Measurements from ENCODE around the gene C7. TPM values are rescaled to one million over a fixed set of nuclear protein-coding genes. Genes with fewer than 3 reads are reported as not detected.

The C7 gene
- total RNA-seq, 2 experiments from 2014 or later, result not detected

DNA sequence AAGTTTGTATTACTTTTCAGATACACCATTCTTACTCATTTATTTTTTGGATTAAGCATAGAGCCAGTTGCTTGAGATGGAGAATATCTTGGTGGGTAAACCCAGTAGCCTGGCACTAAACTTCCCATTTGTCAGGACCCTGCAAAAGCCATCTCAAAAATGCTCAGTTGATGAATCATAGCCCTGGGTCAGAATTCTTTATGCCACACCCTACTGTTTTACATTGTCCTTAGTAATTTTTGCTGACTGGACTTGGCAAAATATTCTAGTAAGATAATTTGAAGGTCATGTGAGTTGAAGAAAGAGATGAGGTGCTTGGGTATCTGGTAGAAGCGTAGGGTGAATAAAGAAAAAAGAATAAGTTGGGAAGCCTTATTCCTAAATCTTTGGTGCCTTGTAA is 50.7 kb downstream of the C7 start:
- H3K9me3 Mint-ChIP-seq, result peaks cover 6% of the 10 kb centered on the region

DNA sequence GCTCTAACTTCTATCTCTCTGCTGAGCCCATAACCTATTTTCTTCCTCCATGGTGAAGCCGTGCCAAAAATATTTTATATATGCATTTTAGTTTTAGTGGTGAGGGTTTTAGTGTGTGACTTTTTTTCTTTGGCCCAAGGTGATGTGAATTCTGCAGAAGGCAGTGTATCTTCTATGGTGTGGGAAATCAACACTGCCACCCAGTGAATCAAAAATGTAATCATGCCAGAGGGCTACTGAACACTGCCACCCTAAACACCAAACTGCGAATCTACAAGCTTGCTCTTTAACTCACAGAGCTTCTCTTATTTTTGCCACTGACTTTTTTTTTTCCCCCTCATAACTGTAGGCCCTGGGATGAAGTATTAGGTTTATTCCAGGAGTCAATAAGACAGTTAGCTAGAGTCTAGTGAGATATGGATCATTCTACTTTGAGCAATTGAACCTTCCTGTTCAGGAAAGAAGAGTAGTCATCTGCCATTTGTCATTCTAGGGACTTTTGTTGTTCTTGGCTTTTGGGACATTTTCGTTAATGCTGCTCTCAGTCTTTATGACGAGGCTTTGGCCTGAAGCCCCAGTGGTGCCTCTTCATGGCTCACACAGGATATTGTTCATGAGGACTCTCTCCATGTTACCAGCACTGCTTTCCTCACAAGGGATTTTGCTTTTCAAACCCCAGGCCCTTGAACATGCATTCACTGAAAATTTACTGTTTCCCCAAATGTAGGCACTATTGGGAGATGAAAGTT is 53.1 kb downstream of the C7 start:
- H3K9me3 Mint-ChIP-seq, result peaks cover 6% of the 10 kb centered on the region
- H3K4me3 Mint-ChIP-seq, result no peak overlapping the region
- no peak for DNase-seq
- no peak overlapping the region for H3K27ac Mint-ChIP-seq
- H3K4me1 Mint-ChIP-seq, result no peaks in the 10 kb centered on the region
- H3K36me3 Mint-ChIP-seq, result no peaks in the 10 kb centered on the region
- H3K27me3 Mint-ChIP-seq, result peaks cover 4% of the 10 kb centered on the region

More for the DNA sequence above, 50.7 kb downstream of the C7 start:
- Mint-ChIP-seq H3K27me3 (peaks cover 4% of the 10 kb centered on the region), H3K4me1 (no peaks in the 10 kb centered on the region), H3K36me3 (no peaks in the 10 kb centered on the region), H3K27ac (no peak overlapping the region), H3K4me3 (no peak overlapping the region)
- no peak for DNase-seq

DNA sequence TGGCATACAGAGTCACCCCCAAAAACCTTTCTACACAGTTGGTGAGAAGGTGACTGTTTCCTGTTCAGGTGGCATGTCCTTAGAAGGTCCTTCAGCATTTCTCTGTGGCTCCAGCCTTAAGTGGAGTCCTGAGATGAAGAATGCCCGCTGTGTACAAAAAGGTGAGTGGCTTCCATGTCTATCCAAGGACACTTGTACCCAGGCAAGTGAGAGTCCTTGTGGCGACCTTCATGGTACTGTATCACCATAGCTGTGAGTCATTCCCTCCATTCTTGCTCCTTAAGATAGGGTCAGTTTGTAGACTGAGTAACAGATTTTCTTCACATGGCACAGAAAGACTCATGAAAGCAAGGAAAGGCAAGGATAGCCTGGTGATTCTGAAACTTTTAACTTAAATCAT is 63.1 kb downstream of the C7 start:
- Mint-ChIP-seq H3K4me3 (no peak overlapping the region), H3K9me3 (no peaks in the 10 kb centered on the region), H3K27ac (no peak overlapping the region), H3K27me3 (peaks cover 8% of the 10 kb centered on the region), H3K4me1 (no peaks in the 10 kb centered on the region), H3K36me3 (no peaks in the 10 kb centered on the region)
- no peak for DNase-seq

DNA sequence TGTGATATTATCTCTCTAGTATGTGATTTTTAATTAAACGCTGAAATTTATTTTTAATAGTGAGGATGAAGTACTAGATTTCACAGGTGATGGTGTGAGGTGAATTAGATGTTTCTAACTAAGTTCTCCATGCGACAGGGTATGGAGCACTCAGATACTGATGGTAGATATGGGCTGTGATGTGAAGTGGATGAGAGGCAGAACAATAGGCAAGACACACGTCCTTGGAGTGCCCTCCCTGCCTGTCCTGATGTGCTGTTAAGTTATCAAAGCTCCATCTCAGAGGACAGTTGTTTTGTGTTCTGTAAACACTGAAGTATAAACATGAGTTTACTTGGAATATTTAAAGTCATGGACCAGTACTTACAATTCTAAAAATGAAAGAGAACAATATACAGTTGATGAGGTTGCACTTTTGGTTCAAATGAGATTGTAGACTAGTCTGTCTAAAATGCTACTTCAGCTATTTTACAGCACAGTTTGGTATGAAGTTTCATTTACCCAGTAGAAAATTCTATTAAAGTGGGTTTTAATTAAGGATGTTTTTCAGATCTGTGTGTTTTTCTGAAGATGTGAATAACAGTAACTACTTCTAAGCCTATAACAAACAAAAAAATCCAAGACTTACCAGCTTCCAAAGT is 64.2 kb downstream of the C7 start:
- H3K4me1 Mint-ChIP-seq, result no peaks in the 10 kb centered on the region
- H3K27ac Mint-ChIP-seq, result no peak overlapping the region
- H3K4me3 Mint-ChIP-seq, result no peak overlapping the region

DNA sequence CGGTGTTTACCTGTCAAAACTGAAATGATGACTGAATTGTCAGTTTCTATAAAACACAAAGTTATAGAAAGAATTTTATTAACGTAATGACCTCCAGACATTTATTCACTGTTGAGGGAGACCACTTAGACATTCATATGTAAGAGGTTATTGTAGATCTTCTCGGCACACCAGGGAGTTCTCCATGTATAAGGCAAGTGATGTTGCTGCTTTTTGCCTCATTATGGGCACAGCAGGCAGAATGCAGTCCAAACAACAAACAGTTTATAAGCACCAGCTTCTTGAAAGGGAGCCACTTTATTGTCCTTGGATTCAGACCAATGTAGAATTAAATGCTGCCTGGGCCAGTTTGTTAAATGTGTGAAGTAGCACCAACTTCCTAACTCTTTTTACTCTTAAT is 66.7 kb downstream of the C7 start:
- H3K36me3 Mint-ChIP-seq, result no peaks in the 10 kb centered on the region
- H3K4me1 Mint-ChIP-seq, result no peaks in the 10 kb centered on the region
- DNase-seq, result no peak
- no peak overlapping the region for H3K27ac Mint-ChIP-seq
- H3K27me3 Mint-ChIP-seq, result peaks cover 8% of the 10 kb centered on the region
- H3K4me3 Mint-ChIP-seq, result no peak overlapping the region
- H3K9me3 Mint-ChIP-seq, result no peaks in the 10 kb centered on the region

More for the DNA sequence above, 64.2 kb downstream of the C7 start:
- Mint-ChIP-seq H3K27me3 (peaks cover 8% of the 10 kb centered on the region), H3K36me3 (no peaks in the 10 kb centered on the region), H3K9me3 (no peaks in the 10 kb centered on the region)
- no peak for DNase-seq

DNA sequence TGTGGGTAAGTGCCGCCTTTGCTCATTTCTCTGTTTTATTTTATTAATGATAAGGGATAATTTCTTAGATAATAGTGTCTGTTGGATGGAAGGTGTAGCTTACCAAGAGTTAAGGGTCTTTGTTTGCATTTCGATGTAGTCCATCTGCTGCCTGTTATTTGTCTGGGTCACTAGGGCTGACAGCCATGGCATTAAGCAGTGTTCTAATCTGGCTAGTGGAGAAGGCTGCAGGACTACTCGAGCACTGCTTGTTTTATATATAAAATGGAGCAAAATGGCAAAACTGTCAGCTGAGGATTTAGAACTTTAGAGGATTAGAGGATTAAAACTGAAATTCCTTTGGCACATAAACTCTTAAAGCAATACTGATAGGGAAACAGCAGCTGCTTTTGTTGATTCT is 67.5 kb downstream of the C7 start:
- H3K4me1 Mint-ChIP-seq, result no peaks in the 10 kb centered on the region
- no peak overlapping the region for H3K4me3 Mint-ChIP-seq

DNA sequence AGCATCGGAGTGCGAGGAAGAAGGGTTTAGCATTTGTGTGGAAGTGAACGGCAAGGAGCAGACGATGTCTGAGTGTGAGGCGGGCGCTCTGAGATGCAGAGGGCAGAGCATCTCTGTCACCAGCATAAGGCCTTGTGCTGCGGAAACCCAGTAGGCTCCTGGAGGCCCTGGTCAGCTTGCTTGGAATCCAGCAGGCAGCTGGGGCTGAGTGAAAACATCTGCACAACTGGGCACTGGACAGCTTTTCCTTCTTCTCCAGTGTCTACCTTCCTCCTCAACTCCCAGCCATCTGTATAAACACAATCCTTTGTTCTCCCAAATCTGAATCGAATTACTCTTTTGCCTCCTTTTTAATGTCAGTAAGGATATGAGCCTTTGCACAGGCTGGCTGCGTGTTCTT is 72.1 kb downstream of the C7 start:
- no peaks in the 10 kb centered on the region for H3K4me1 Mint-ChIP-seq
- DNase-seq, result no peak
- H3K27ac Mint-ChIP-seq, result no peak overlapping the region
- H3K36me3 Mint-ChIP-seq, result no peaks in the 10 kb centered on the region
- no peaks in the 10 kb centered on the region for H3K9me3 Mint-ChIP-seq
- no peak overlapping the region for H3K4me3 Mint-ChIP-seq
- H3K27me3 Mint-ChIP-seq, result peaks cover 15% of the 10 kb centered on the region

More for the DNA sequence above, 67.5 kb downstream of the C7 start:
- Mint-ChIP-seq H3K9me3 (no peaks in the 10 kb centered on the region), H3K27ac (no peak overlapping the region), H3K36me3 (no peaks in the 10 kb centered on the region), H3K27me3 (peaks cover 8% of the 10 kb centered on the region)
- no peak for DNase-seq

DNA sequence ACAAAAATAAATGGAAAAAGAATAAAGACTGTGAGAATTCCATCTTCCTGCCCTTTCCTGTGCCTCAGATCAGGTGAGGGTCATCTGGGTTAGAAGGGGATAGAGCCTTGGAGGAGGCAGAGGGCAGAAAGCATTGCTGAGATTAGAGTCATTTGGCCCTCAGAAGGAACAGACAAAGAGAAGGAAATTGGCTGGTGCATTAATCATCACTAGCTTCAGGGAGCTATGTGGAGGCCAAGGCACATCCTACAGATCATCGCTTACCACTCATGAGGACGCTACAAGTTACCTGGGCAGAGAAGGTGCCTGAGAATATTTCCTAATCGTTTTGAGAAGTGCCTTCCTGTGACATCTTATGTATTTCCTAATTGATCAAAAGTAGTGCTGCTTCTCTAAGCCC is 74.5 kb downstream of the C7 start:
- H3K36me3 Mint-ChIP-seq, result no peaks in the 10 kb centered on the region
- no peak for DNase-seq
- H3K27me3 Mint-ChIP-seq, result peaks cover 12% of the 10 kb centered on the region
- no peak overlapping the region for H3K27ac Mint-ChIP-seq
- H3K4me1 Mint-ChIP-seq, result no peaks in the 10 kb centered on the region
- no peaks in the 10 kb centered on the region for H3K9me3 Mint-ChIP-seq
- H3K4me3 Mint-ChIP-seq, result no peak overlapping the region

DNA sequence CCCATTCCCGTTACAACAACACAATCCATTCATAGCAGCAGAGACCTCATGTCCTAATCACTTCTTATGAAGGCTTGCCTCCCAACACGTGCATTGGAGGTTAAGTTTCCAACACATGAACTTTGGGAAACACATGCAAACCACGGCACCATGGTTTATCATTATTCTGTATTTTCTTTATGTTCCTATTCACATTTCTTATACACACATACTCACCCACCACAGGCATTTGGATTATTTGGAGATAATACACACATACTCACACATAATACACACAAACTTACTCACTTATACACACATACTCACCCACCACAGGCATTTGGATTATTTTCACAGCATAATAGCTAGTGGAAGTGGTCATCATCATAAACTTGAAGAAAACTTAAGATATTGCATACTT is 75.6 kb downstream of the C7 start:
- no peaks in the 10 kb centered on the region for H3K36me3 Mint-ChIP-seq
- peaks cover 12% of the 10 kb centered on the region for H3K27me3 Mint-ChIP-seq
- H3K27ac Mint-ChIP-seq, result no peak overlapping the region
- no peak for DNase-seq
- H3K4me3 Mint-ChIP-seq, result no peak overlapping the region
- no peaks in the 10 kb centered on the region for H3K4me1 Mint-ChIP-seq
- no peaks in the 10 kb centered on the region for H3K9me3 Mint-ChIP-seq

DNA sequence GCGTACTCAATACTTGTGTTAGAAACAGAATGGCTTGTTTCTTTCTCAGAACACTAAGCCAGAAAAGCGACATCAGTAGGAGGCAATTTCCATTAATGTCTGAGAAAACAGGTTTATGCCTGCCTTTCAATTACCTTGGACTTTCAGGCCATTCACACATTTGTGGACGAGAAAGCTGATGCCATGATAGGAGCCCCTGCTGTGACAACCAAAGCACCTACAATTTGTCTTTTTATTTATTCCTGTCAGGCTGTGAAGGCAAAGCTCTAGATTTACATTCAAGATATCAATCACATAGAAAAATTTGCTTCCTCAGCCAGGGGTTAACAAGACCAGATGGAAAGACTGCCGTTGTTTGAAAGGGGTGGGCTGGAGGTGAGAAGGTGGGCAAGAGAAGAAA is 76.2 kb downstream of the C7 start:
- Mint-ChIP-seq H3K4me3 (no peak overlapping the region), H3K9me3 (no peaks in the 10 kb centered on the region), H3K36me3 (no peaks in the 10 kb centered on the region), H3K4me1 (no peaks in the 10 kb centered on the region), H3K27ac (no peak overlapping the region), H3K27me3 (peaks cover 12% of the 10 kb centered on the region)
- no peak for DNase-seq

DNA sequence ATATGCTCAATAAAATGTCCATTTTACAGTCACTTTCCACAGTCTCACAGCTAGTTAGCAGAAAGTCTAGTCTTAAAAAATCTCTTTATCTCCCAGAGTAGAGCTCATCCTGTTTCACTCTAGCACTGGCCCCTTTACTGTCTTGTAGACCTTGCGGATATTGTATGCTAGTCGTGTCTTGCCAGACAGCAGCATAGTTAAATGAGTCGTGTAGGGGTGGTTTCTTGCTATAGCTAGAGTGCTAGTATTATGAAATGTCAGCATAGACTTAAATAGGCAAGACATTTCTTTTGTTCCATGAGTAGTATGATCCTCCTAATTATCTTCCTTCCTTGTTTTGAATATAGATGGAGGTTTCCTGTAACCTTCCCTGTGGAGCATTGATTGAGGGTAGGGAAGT is 77.4 kb downstream of the C7 start:
- Mint-ChIP-seq H3K4me1 (no peaks in the 10 kb centered on the region), H3K27me3 (peaks cover 9% of the 10 kb centered on the region), H3K36me3 (no peaks in the 10 kb centered on the region), H3K9me3 (no peaks in the 10 kb centered on the region), H3K27ac (no peak overlapping the region), H3K4me3 (no peak overlapping the region)
- DNase-seq, result no peak

DNA sequence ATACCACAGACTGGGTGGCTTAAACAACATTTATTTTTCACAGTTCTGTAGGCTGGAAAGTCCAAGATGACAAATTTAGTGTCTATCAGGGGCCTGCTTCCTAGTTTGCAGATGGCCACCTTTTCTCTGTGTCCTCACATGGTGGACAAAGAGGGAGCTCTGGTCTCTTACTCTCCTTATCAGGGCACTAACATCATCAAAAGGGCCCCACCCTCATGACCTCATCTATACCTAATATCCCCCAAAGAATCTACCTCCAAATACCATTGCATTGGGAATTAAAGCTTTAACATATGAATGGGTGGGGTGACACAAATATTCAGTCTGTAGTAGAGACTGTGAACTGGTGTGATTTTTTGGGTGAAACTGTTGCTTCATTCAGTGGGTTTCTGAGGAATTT is 78.1 kb downstream of the C7 start:
- Mint-ChIP-seq H3K27ac (no peak overlapping the region), H3K36me3 (no peaks in the 10 kb centered on the region), H3K4me3 (no peak overlapping the region), H3K4me1 (no peaks in the 10 kb centered on the region), H3K9me3 (no peaks in the 10 kb centered on the region), H3K27me3 (peaks cover 7% of the 10 kb centered on the region)
- DNase-seq, result no peak

DNA sequence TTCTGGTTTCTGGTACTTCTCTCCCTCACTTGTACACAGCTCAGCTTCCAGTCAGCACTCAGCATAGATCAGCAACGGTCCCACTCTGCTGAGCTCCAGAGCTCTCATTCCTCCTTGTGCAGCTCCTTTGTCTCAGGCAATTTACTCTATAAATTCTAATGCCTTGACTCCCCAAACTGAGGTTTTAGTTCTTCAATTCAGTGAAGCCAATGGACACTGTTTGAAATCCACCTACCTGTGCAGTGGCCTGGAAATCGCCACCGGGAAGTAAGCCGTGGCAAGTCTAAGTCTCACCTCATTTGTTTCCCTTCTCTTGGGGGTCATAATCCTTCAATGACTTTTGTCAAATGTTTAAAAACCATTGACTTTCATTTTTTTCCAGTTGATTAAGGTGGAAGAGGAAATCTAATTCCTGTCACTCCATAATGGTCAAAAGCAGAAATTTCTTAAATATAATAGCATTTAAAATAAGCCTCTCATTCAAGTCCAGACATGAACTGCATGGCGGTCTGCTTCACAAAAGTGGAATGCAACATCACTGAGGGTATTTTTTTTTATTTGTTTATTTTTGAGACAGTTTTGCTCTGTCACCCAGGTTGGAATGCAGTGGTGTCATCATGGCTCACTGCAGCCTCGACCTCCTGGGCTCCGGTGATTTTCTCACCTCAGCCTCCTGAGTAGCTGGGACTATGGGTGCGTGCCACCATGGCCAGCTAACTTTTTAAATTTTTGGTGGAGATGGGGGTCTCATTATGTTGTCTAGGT is 79.6 kb downstream of the C7 start:
- no peaks in the 10 kb centered on the region for H3K4me1 Mint-ChIP-seq
- no peak overlapping the region for H3K27ac Mint-ChIP-seq
- H3K36me3 Mint-ChIP-seq, result no peaks in the 10 kb centered on the region
- no peak overlapping the region for H3K4me3 Mint-ChIP-seq
- no peaks in the 10 kb centered on the region for H3K9me3 Mint-ChIP-seq
- H3K27me3 Mint-ChIP-seq, result no peaks in the 10 kb centered on the region
- no peak for DNase-seq

DNA sequence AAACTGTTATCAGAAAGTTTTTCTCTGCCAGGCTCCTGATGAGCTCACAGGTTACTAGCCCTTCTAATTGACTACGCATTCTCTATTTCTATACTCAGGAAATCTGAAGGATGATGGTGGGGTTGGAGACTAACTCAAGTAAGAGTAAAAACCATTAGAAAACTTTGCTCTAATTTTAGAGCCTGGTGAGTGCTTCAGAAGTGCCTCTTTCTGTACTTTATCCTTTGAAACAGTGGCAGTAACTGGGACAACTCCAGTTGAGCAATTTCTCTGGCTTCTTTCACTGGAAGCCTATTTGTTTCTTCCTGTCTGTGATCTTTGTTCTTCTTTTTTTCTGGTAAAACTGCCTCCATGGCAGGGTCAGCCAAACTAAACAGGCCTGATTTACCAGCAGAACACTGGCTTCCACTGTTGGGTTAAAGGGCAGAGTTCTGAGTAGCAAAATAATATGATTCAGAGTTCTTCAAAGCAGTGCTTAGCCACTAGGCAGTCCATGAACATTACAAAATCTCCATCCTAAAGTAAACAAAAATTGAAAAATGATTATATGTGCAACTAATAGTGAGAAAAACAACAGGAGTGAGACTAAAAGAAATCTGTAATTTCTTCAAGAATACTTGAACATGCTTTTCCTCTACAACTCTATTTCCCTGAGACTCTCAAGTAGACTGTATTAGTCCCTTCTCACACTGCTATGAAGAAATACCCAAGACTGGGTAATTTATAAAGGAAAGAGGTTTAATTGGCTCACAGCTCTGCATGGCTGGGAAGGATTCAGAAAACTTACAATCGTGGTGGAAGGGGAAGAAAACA is 82.1 kb downstream of the C7 start:
- H3K4me3 Mint-ChIP-seq, result no peak overlapping the region
- H3K27me3 Mint-ChIP-seq, result no peaks in the 10 kb centered on the region
- H3K27ac Mint-ChIP-seq, result no peak overlapping the region
- H3K4me1 Mint-ChIP-seq, result no peaks in the 10 kb centered on the region
- no peaks in the 10 kb centered on the region for H3K36me3 Mint-ChIP-seq
- DNase-seq, result no peak
- no peaks in the 10 kb centered on the region for H3K9me3 Mint-ChIP-seq

DNA sequence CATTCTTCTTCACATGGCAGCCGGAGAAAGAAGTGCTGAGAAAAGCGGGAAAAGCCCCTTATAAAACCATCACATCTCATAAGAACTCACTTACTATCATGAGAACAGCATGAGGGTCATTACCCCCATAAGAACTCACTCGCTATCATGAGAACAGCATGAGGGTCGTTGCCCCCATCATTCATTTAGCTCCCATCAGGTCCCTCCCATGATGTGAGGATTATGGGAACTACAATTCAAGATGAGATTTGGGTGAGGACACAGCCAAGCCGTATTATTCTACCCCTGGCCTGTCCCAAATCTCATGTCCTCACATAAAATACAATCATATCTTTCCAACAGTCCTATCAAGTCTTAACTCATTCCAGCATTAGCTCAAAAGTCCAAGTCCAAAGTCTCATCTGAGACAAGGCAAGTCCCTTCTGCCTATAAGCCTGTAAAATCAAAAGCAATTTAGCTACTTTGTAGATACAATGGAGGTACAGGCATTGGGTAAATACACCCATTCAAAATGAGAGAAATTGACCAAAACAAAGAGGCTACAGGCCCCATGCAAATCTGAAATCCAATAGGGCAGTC is 82.8 kb downstream of the C7 start:
- no peak for DNase-seq
- H3K4me3 Mint-ChIP-seq, result no peak overlapping the region
- no peaks in the 10 kb centered on the region for H3K27me3 Mint-ChIP-seq
- no peaks in the 10 kb centered on the region for H3K36me3 Mint-ChIP-seq
- no peaks in the 10 kb centered on the region for H3K9me3 Mint-ChIP-seq
- no peak overlapping the region for H3K27ac Mint-ChIP-seq
- no peaks in the 10 kb centered on the region for H3K4me1 Mint-ChIP-seq
